Esophagus squamous epithelium (tissue), 5 donors: ENCODE data around the gene GRIK1. TPM values are rescaled to one million over a fixed set of nuclear protein-coding genes. Genes with fewer than 3 reads are reported as not detected.

Source experiments
- DNase-seq: peaks from one replicate; lab custom pipeline; 2025; lab: John Stamatoyannopoulos, UW
- H3K27ac ChIP-seq, 4 donors: fragments of 200-600 bp; sonication (generic); one replicate each; pipeline ENCODE4 v1.5.1; 2016 to 2019; ENCODE audit warnings: mild to moderate bottlenecking in 1 of 4
- H3K27me3 ChIP-seq, 4 donors: fragments of 200-600 bp; sonication (generic); 1 replicate in 3 of 4; 2 replicates in 1 of 4; pipeline versions ENCODE4 v1.5.1 to v1.6.0; 2017 to 2021; ENCODE audit warnings: antibody characterized with exemption in 1 of 4
- H3K36me3 ChIP-seq, 3 donors: fragments of 200-600 bp; sonication (generic); one replicate each; pipeline ENCODE4 v1.5.1; 2016 to 2019
- H3K4me1 ChIP-seq, 3 donors: fragments of 200-600 bp; sonication (generic); one replicate each; pipeline ENCODE4 v1.5.1; 2017 to 2019
- H3K4me3 ChIP-seq, 4 donors: fragments of 200-600 bp; sonication (generic); 1 replicate in 3 of 4; 2 replicates in 1 of 4; pipeline ENCODE4 v1.5.1; 2016 to 2019; ENCODE audit warnings: mild to moderate bottlenecking in 2 of 4, moderate library complexity in 1 of 4
- H3K9me3 ChIP-seq, 3 donors: fragments of 200-600 bp; sonication (generic); one replicate each; pipeline ENCODE4 v1.5.1; 2016 to 2019
- CTCF ChIP-seq, 6 experiments: fragments of 450-650 bp in 4 of 6; fragments of 200-600 bp in 2 of 6; sonication (generic) in 2 of 6; IDR thresholded peaks; one replicate each; pipeline ENCODE4 v1.5.1; 2016 to 2019; ENCODE audit warnings: antibody characterized with exemption in 6 of 6, mild to moderate bottlenecking in 4 of 6, moderate library complexity in 4 of 6
- POLR2A ChIP-seq, 4 donors: fragments of 450-650 bp; IDR thresholded peaks; one replicate each; pipeline ENCODE4 v1.6.1; 2017; ENCODE audit warnings: antibody characterized with exemption in 4 of 4, mild to moderate bottlenecking in 4 of 4, moderate library complexity in 3 of 4
- WGBS, 2 donors: methylation state at CpG; one replicate each; pipeline ENCODE4 v1.1.5; 2018; 5-methylcytosine and 5-hydroxymethylcytosine counted together
- intact Hi-C: fragments of 100-400 bp; cut with DNase I; formaldehyde crosslinking; loops from one replicate; pipeline ENCODE4 v1.15.0; 2022
- total RNA-seq, 4 donors: library from RNA; depleted of rRNA; stranded (reverse); fragments of >200 nt; gene quantifications; one replicate each; pipeline ENCODE4 v1.1.0, GENCODE V29; 2016
- donor health status: DM: yes; HTN: yes; CAD: no.

Gene GRIK1
- total RNA-seq, 4 donors from 2014 or later: 0.19 TPM; not detected in 3

GRCh38 chr21:29822064-29822463 lies 117.7 kb downstream of the GRIK1 start:
- H3K9me3 ChIP-seq: no peaks in the 10 kb centered on the region
- intact Hi-C loops: no loop called here
- no peak overlapping the region for H3K4me3 ChIP-seq
- TF ChIP-seq CTCF (IDR thresholded peaks at IDR 0.05): no peak
- TF ChIP-seq POLR2A (IDR thresholded peaks at IDR 0.05): no peak
- H3K27me3 ChIP-seq: no peaks in the 10 kb centered on the region
- H3K27ac ChIP-seq: no peak overlapping the region
- H3K4me1 ChIP-seq: no peaks in the 10 kb centered on the region
- H3K36me3 ChIP-seq: no peaks in the 10 kb centered on the region
- DNase-seq: no peak

- no peaks in the 10 kb centered on the region for H3K4me1 ChIP-seq
- 83 to 94% methylated on average over 1 of the region's 1 CpG for WGBS, 2 donors
- DNase-seq: no peak
- TF ChIP-seq POLR2A (IDR thresholded peaks at IDR 0.05): no peak
- TF ChIP-seq CTCF (IDR thresholded peaks at IDR 0.05): no peak
- no peaks in the 10 kb centered on the region for H3K9me3 ChIP-seq
- intact Hi-C loops: no loop called here
- H3K4me3 ChIP-seq: no peak overlapping the region
- H3K27me3 ChIP-seq: no peaks in the 10 kb centered on the region
- H3K36me3 ChIP-seq: no peaks in the 10 kb centered on the region
- no peak overlapping the region for H3K27ac ChIP-seq
Measured at GRCh38 chr21:29821230-29821629, 118.6 kb downstream of the GRIK1 start.

GRCh38 chr21:29819675-29820326 lies 120.0 kb downstream of the GRIK1 start:
- no peaks in the 10 kb centered on the region for H3K4me1 ChIP-seq
- no peak for DNase-seq
- no peaks in the 10 kb centered on the region for H3K36me3 ChIP-seq
- H3K27ac ChIP-seq: no peak overlapping the region
- WGBS, 2 donors: 53 to 56% methylated on average over 5 of the region's 5 CpGs
- intact Hi-C loops: no loop called here
- no peak overlapping the region for H3K4me3 ChIP-seq
- no peak for TF ChIP-seq CTCF (IDR thresholded peaks at IDR 0.05)
- no peak for TF ChIP-seq POLR2A (IDR thresholded peaks at IDR 0.05)
- H3K27me3 ChIP-seq: no peaks in the 10 kb centered on the region
- H3K9me3 ChIP-seq: no peaks in the 10 kb centered on the region

GRCh38 chr21:29818383-29818921 lies 121.3 kb downstream of the GRIK1 start:
- 75 to 77% methylated on average over 2 of the region's 2 CpGs for WGBS, 2 donors
- no peaks in the 10 kb centered on the region for H3K4me1 ChIP-seq
- no peak overlapping the region for H3K4me3 ChIP-seq
- TF ChIP-seq CTCF (IDR thresholded peaks at IDR 0.05) (no peak), POLR2A (IDR thresholded peaks at IDR 0.05) (no peak)
- DNase-seq: no peak
- H3K27me3 ChIP-seq: no peaks in the 10 kb centered on the region
- no peak overlapping the region for H3K27ac ChIP-seq
- intact Hi-C loops: no loop called here
- no peaks in the 10 kb centered on the region for H3K9me3 ChIP-seq
- H3K36me3 ChIP-seq: no peaks in the 10 kb centered on the region

- H3K4me1 ChIP-seq: no peaks in the 10 kb centered on the region
- H3K9me3 ChIP-seq: no peaks in the 10 kb centered on the region
- no peak for DNase-seq
- no peaks in the 10 kb centered on the region for H3K27me3 ChIP-seq
- intact Hi-C loops: no loop called here
- H3K27ac ChIP-seq: no peak overlapping the region
- WGBS, 2 donors: 58 to 71% methylated on average over 3 of the region's 3 CpGs
- TF ChIP-seq CTCF (IDR thresholded peaks at IDR 0.05) (no peak), POLR2A (IDR thresholded peaks at IDR 0.05) (no peak)
- H3K4me3 ChIP-seq: no peak overlapping the region
- no peaks in the 10 kb centered on the region for H3K36me3 ChIP-seq
Measured at GRCh38 chr21:29817450-29817849, 122.3 kb downstream of the GRIK1 start.
